ENCODE results near the gene MYOCD. TPM values are rescaled to one million over a fixed set of nuclear protein-coding genes. Genes with fewer than 3 reads are reported as not detected.

The MYOCD gene
- under 0.01 TPM in 1 of 2 replicates, not detected in the other for total RNA-seq

GRCh38 chr17:12665263-12666210 is at the start of gene MYOCD:
Gene MYOCD, plus strand, starts transcription at chr17:12665890. Its CDS starts 299 bp downstream, at chr17:12666189.

GRCh38 chr17:12789481-12790248 is 124.0 kb downstream of the MYOCD start, which contains the start of gene ARHGAP44:
Gene ARHGAP44, plus strand, starts transcription at chr17:12789498. Its CDS starts 341 bp downstream, at chr17:12789839.

Other genes starting within 250 kb of the MYOCD start
- gene ARHGAP44, start 123.6 kb downstream of the MYOCD start, total RNA-seq, result 0.43 and 0.65 TPM in 2 replicates

Measured in dermis lymphatic vessel endothelial cell (primary cell).